ENCODE results near the gene SLC25A24. TPM values are rescaled to one million over a fixed set of nuclear protein-coding genes. Genes with fewer than 3 reads are reported as not detected.

SLC25A24 gene
- total RNA-seq, 1 donor from 2014 or later = 55.3 TPM

- Mint-ChIP-seq H3K4me1 (ENCODE audit: low read depth, unreplicated experiment) (peaks cover 19% of the 10 kb centered on the region), H3K4me3 (ENCODE audit: unreplicated experiment) (no peak overlapping the region), H3K9me3 (ENCODE audit: unreplicated experiment) (peaks cover 5% of the 10 kb centered on the region), H3K36me3 (ENCODE audit: unreplicated experiment) (peaks cover 7% of the 10 kb centered on the region), H3K27me3 (ENCODE audit: unreplicated experiment) (no peaks in the 10 kb centered on the region), H3K27ac (ENCODE audit: unreplicated experiment) (no peak overlapping the region)
- TF ChIP-seq CTCF (IDR thresholded peaks at IDR 0.05; ENCODE audit: partially characterized antibody, unreplicated experiment) = no peak
- DNase-seq = no peak
These were observed 6.1 kb downstream of the SLC25A24 start for GRCh38 chr1:108194051-108194450.

- Mint-ChIP-seq H3K4me3 (ENCODE audit: unreplicated experiment) (no peak overlapping the region), H3K4me1 (ENCODE audit: low read depth, unreplicated experiment) (peaks cover 17% of the 10 kb centered on the region), H3K27ac (ENCODE audit: unreplicated experiment) (no peak overlapping the region), H3K27me3 (ENCODE audit: unreplicated experiment) (no peaks in the 10 kb centered on the region), H3K36me3 (ENCODE audit: unreplicated experiment) (peaks cover 14% of the 10 kb centered on the region), H3K9me3 (ENCODE audit: unreplicated experiment) (no peaks in the 10 kb centered on the region)
- no peak for TF ChIP-seq CTCF (IDR thresholded peaks at IDR 0.05; ENCODE audit: partially characterized antibody, unreplicated experiment)
- DNase-seq = no peak
These were observed 6.8 kb downstream of the SLC25A24 start for GRCh38 chr1:108193333-108193732.

- no peaks in the 10 kb centered on the region for H3K9me3 Mint-ChIP-seq (ENCODE audit: unreplicated experiment)
- H3K4me1 Mint-ChIP-seq (ENCODE audit: low read depth, unreplicated experiment) = peaks cover 9% of the 10 kb centered on the region
- peaks cover 14% of the 10 kb centered on the region for H3K36me3 Mint-ChIP-seq (ENCODE audit: unreplicated experiment)
- TF ChIP-seq CTCF (IDR thresholded peaks at IDR 0.05; ENCODE audit: partially characterized antibody, unreplicated experiment) = no peak
- no peak for DNase-seq
- no peak overlapping the region for H3K27ac Mint-ChIP-seq (ENCODE audit: unreplicated experiment)
- H3K27me3 Mint-ChIP-seq (ENCODE audit: unreplicated experiment) = no peaks in the 10 kb centered on the region
- H3K4me3 Mint-ChIP-seq (ENCODE audit: unreplicated experiment) = no peak overlapping the region
These were observed 7.6 kb downstream of the SLC25A24 start for GRCh38 chr1:108192581-108192980.

- H3K9me3 Mint-ChIP-seq (ENCODE audit: unreplicated experiment) = no peaks in the 10 kb centered on the region
- no peak for TF ChIP-seq CTCF (IDR thresholded peaks at IDR 0.05; ENCODE audit: partially characterized antibody, unreplicated experiment)
- no peak overlapping the region for H3K27ac Mint-ChIP-seq (ENCODE audit: unreplicated experiment)
These were observed 9.3 kb downstream of the SLC25A24 start for GRCh38 chr1:108190686-108191416.

GRCh38 chr1:108190001-108190634, 10.0 kb downstream of the SLC25A24 start:
- Mint-ChIP-seq H3K4me3 (ENCODE audit: unreplicated experiment) (no peak overlapping the region), H3K36me3 (ENCODE audit: unreplicated experiment) (peaks cover 16% of the 10 kb centered on the region), H3K27ac (ENCODE audit: unreplicated experiment) (no peak overlapping the region), H3K9me3 (ENCODE audit: unreplicated experiment) (no peaks in the 10 kb centered on the region), H3K4me1 (ENCODE audit: low read depth, unreplicated experiment) (peaks cover 3% of the 10 kb centered on the region), H3K27me3 (ENCODE audit: unreplicated experiment) (no peaks in the 10 kb centered on the region)
- no peak for TF ChIP-seq CTCF (IDR thresholded peaks at IDR 0.05; ENCODE audit: partially characterized antibody, unreplicated experiment)
- no peak for DNase-seq

More at GRCh38 chr1:108190686-108191416, 9.3 kb downstream of the SLC25A24 start:
- Mint-ChIP-seq H3K4me1 (ENCODE audit: low read depth, unreplicated experiment) (peaks cover 3% of the 10 kb centered on the region), H3K36me3 (ENCODE audit: unreplicated experiment) (peaks cover 17% of the 10 kb centered on the region), H3K27me3 (ENCODE audit: unreplicated experiment) (no peaks in the 10 kb centered on the region), H3K4me3 (ENCODE audit: unreplicated experiment) (no peak overlapping the region)
- DNase-seq = no peak

All from glutamatergic neuron (in vitro differentiated cells).